ENCODE measurements around the gene NLRP10. TPM values are rescaled to one million over a fixed set of nuclear protein-coding genes. Genes with fewer than 3 reads are reported as not detected.

NLRP10 gene
- total and polyA plus RNA-seq, 2 donors (not counting 3 experiments of a cell fraction or from before 2014, with no cell fraction given): not detected

GRCh38 chr11:7924536-7924935, 40.7 kb downstream of the NLRP10 start:
- no peak overlapping the region for H3K9ac ChIP-seq (replicated peaks; ENCODE audit: extremely low read depth, insufficient read depth, low read length)
- FAIRE-seq (no peak), DNase-seq (ENCODE audit: low read depth, low spot score) (no peak)
- H3K9me3 ChIP-seq (replicated peaks; ENCODE audit: control insufficient read depth, insufficient read depth, low read length): no peaks in the 10 kb centered on the region
- H3K9me1 ChIP-seq (replicated peaks; ENCODE audit: control insufficient read depth, extremely low read depth, insufficient read depth, low read length): no peaks in the 10 kb centered on the region
- no peak overlapping the region for H3K4me2 ChIP-seq (ENCODE audit: insufficient read depth, low read length)
- H3K27ac ChIP-seq (ENCODE audit: insufficient read depth, low read depth, low read length): no peak overlapping the region
- H3K27me3 ChIP-seq (ENCODE audit: control insufficient read depth in 2 of 2, insufficient read depth in 2 of 2, low read length in 2 of 2): no peaks in the 10 kb centered on the region
- TF ChIP-seq GATA2 (IDR thresholded peaks at IDR 0.05; ENCODE audit: insufficient read depth, insufficient read length, low read depth, low read length) (no peak), EZH2 (IDR thresholded peaks at IDR 0.05; ENCODE audit: borderline replicate concordance, low read depth, low read length, severe bottlenecking) (no peak), POLR2A (IDR thresholded peaks at IDR 0.05; ENCODE audit: low read depth, low read length) (no peak), JUN (IDR thresholded peaks at IDR 0.05; ENCODE audit: borderline replicate concordance, insufficient read depth, insufficient read length, low read depth) (no peak), CTCF (IDR thresholded peaks at IDR 0.05; ENCODE audit: extremely low read depth in 1 of 2, insufficient read depth in 1 of 2, low read depth in 1 of 2, low read length in 2 of 2) (no peak), FOS (IDR thresholded peaks at IDR 0.05; ENCODE audit: borderline replicate concordance, insufficient read depth, low read length) (no peak), POLR2AphosphoS5 (IDR thresholded peaks at IDR 0.05; ENCODE audit: insufficient read depth, low read depth, low read length) (no peak), MYC (IDR thresholded peaks at IDR 0.05; ENCODE audit: low read depth, low read length) (no peak)
- TF ChIP-seq, protein P1, sequence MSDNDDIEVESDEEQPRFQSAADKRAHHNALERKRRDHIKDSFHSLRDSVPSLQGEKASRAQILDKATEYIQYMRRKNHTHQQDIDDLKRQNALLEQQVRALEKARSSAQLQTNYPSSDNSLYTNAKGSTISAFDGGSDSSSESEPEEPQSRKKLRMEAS (IDR thresholded peaks at IDR 0.05; ENCODE audit: insufficient read depth, insufficient read length): no peak
- no peaks in the 10 kb centered on the region for H3K79me2 ChIP-seq (ENCODE audit: control insufficient read depth, insufficient read depth, low read length)
- BruUV-seq (replicated peaks): no TSS peak
- dilution Hi-C loops (cut with MboI; ENCODE audit: extremely low pct_ligation_motif_present, low sequenced_read_pairs): no loop called here
- ChIA-PET CTCF (no interaction called here), POLR2A (no interaction called here)
- intact Hi-C loops (cut with micrococcal nuclease): no loop called here
- no peaks in the 10 kb centered on the region for H3K4me1 ChIP-seq (ENCODE audit: control insufficient read depth, extremely low read depth, insufficient read depth, low read length)
- H3K36me3 ChIP-seq (ENCODE audit: control insufficient read depth in 2 of 2, extremely low read depth in 1 of 2, insufficient read depth in 2 of 2, low read length in 2 of 2): no peaks in the 10 kb centered on the region
- no peak overlapping the region for H3K4me3 ChIP-seq (replicated peaks in 1 of 3; ENCODE audit: insufficient read depth in 1 of 3, low read depth in 1 of 3, low read length in 3 of 3)
- H4K20me1 ChIP-seq (replicated peaks; ENCODE audit: control insufficient read depth, extremely low read depth, insufficient read depth, low read length): no peaks in the 10 kb centered on the region
- no peak overlapping the region for H2AFZ ChIP-seq (ENCODE audit: low read depth, low read length)

Measured in endothelial cell of umbilical vein (primary cell).